Kidney (tissue), 14 donors: Measurements from ENCODE around the gene BNC2. TPM values are rescaled to one million over a fixed set of nuclear protein-coding genes. Genes with fewer than 3 reads are reported as not detected.

ENCODE experiments used
- DNase-seq, 5 donors: peaks; one replicate each; pipeline ENCODE4 v3.0.0-alpha.2; 2013 to 2020
- FAIRE-seq: peaks from 2 replicates; lab custom pipeline; 2012; peaks lifted over from hg19 to GRCh38; lab: Jason Lieb, UNC
- H3K27ac ChIP-seq, 2 donors: one replicate each; pipeline ENCODE4 v1.7.0; 2013; ENCODE audit warnings: low read depth in 2 of 2, low read length in 2 of 2, inconsistent platforms in 1 of 2
- H3K27me3 ChIP-seq: one replicate; pipeline ENCODE4 v1.7.1; 2013; ENCODE audit warnings: low read length, inconsistent platforms; ENCODE audit not compliant: control insufficient read depth, insufficient read depth
- H3K36me3 ChIP-seq, 3 donors: one replicate each; pipeline versions ENCODE4 v1.7.0 to v1.7.1; 2013; ENCODE audit warnings: low read length in 3 of 3, control low read depth in 1 of 3, inconsistent platforms in 1 of 3; ENCODE audit not compliant: insufficient read depth in 3 of 3, control insufficient read depth in 2 of 3
- H3K4me1 ChIP-seq, 3 donors: one replicate each; pipeline versions ENCODE4 v1.7.0 to v1.7.1; 2013; ENCODE audit warnings: low read length in 3 of 3, inconsistent platforms in 1 of 3, low read depth in 1 of 3; ENCODE audit not compliant: control insufficient read depth in 2 of 3, insufficient read depth in 2 of 3
- H3K4me3 ChIP-seq, 3 donors: one replicate each; pipeline versions ENCODE4 v1.7.0 to v1.8.1; 2013; ENCODE audit warnings: low read length in 3 of 3, control low read depth in 1 of 3, inconsistent platforms in 1 of 3
- H3K9ac ChIP-seq, 3 donors: one replicate each; pipeline versions ENCODE4 v1.7.0 to v1.7.1; 2013; ENCODE audit warnings: low read length in 3 of 3, control low read depth in 1 of 3, inconsistent platforms in 1 of 3
- H3K9me3 ChIP-seq, 3 donors: one replicate each; pipeline versions ENCODE4 v1.7.0 to v1.7.1; 2013; ENCODE audit warnings: low read length in 3 of 3, control low read depth in 1 of 3, inconsistent platforms in 1 of 3; ENCODE audit not compliant: control insufficient read depth in 2 of 3, insufficient read depth in 1 of 3
- CTCF ChIP-seq: IDR thresholded peaks from 3 replicates; pipeline ENCODE4 v1.5.1; 2012; ENCODE audit warnings: mild to moderate bottlenecking, moderate library complexity, borderline replicate concordance; ENCODE audit not compliant: insufficient read depth; ENCODE audit errors: extremely low read depth
- intact Hi-C: fragments of 100-400 bp; cut with DNase I; formaldehyde crosslinking; loops from one replicate; pipeline ENCODE4 v1.11.1; 2022
- polyA plus RNA-seq: library from polyadenylated mRNA; stranded (reverse); fragments of 350-450 nt; fragmentation: Illumina TruSeq; extraction: RNeasy Lipid Tissue Mini Kit (QIAGEN cat#74804); gene quantifications from one replicate; pipeline ENCODE4 v1.2.3, GENCODE V29; 2014; ENCODE audit warnings: low read depth, low replicate concordance; ENCODE audit not compliant: insufficient read depth
- total RNA-seq: library from RNA; stranded (reverse); fragmentation: NEBNext Ultra II Directional; extraction: Animal tissue kit (Norgen Biotek cat#: 25700); gene quantifications from one replicate; pipeline ENCODE4 v1.2.1, GENCODE V29; 2021
- donor health status: control.
- donor health status: control.
- donor health status: control.
- donor health status: control.
- donor health status: control.
- donor health status: DM: yes; HTN: yes; CAD: no.
- donor health status: Normal renal cell carcinoma (clear cell type).

BNC2 gene
- total and polyA plus RNA-seq, 2 donors from 2014 or later = 5.4 to 37.9 TPM

GRCh38 chr9:16688814-16689213 is 181.7 kb downstream of the BNC2 start:
- H3K9me3 ChIP-seq = no peaks in the 10 kb centered on the region
- no peaks in the 10 kb centered on the region for H3K36me3 ChIP-seq
- no peak for FAIRE-seq
- peak overlapping the region; percentile 26 to 47 for H3K27ac ChIP-seq
- no peaks in the 10 kb centered on the region for H3K4me1 ChIP-seq
- no peak overlapping the region for H3K4me3 ChIP-seq
- TF ChIP-seq CTCF = no peak
- no peak overlapping the region for H3K9ac ChIP-seq
- intact Hi-C loops = no loop called here
- no peak for DNase-seq
- no peaks in the 10 kb centered on the region for H3K27me3 ChIP-seq

- intact Hi-C loops = no loop called here
- Histone ChIP-seq H3K27me3 (no peaks in the 10 kb centered on the region), H3K9ac (no peak overlapping the region), H3K36me3 (no peaks in the 10 kb centered on the region), H3K4me1 (no peaks in the 10 kb centered on the region), H3K9me3 (no peaks in the 10 kb centered on the region), H3K27ac (no peak overlapping the region), H3K4me3 (no peak overlapping the region)
- no peak for DNase-seq
- TF ChIP-seq CTCF = no peak
- FAIRE-seq = no peak
Observed at GRCh38 chr9:16687678-16688369, 182.6 kb downstream of the BNC2 start.

- Histone ChIP-seq H3K4me3 (no peak overlapping the region), H3K9me3 (no peaks in the 10 kb centered on the region), H3K27ac (no peak overlapping the region), H3K9ac (no peak overlapping the region), H3K36me3 (no peaks in the 10 kb centered on the region), H3K27me3 (no peaks in the 10 kb centered on the region), H3K4me1 (peaks cover 0 to 3% (median 2%) of the 10 kb centered on the region in 3 donors)
- FAIRE-seq (no peak), DNase-seq (no peak)
- intact Hi-C loops = no loop called here
- TF ChIP-seq CTCF = no peak
Observed at GRCh38 chr9:16683326-16683725, 187.1 kb downstream of the BNC2 start.
